Smooth muscle cell (in vitro differentiated cells): ENCODE results near the gene CYB561D2. TPM values are rescaled to one million over a fixed set of nuclear protein-coding genes. Genes with fewer than 3 reads are reported as not detected.

Experiments
- DNase-seq: peaks from one replicate; lab custom pipeline; 2025; ENCODE audit not compliant: unreplicated experiment; lab: John Stamatoyannopoulos, UW
- H2AFZ ChIP-seq: fragments of 200-600 bp; sonication (generic); 2 replicates; pipeline ENCODE4 v1.6.0; 2016; ENCODE audit warnings: antibody characterized with exemption, low read depth, mild to moderate bottlenecking
- H3F3A ChIP-seq: fragments of 200-600 bp; sonication (generic); 2 replicates; pipeline ENCODE4 v1.6.0; 2017; ENCODE audit warnings: antibody characterized with exemption, low read depth
- H3K27ac ChIP-seq: fragments of 200-600 bp; sonication (generic); 2 replicates; pipeline ENCODE4 v1.5.1; 2016; ENCODE audit warnings: low read depth, mild to moderate bottlenecking
- H3K27me3 ChIP-seq: fragments of 200-600 bp; sonication (generic); 2 replicates; pipeline ENCODE4 v1.6.1; 2016; ENCODE audit warnings: low read depth, mild to moderate bottlenecking
- H3K36me3 ChIP-seq: fragments of 200-600 bp; sonication (generic); 2 replicates; pipeline ENCODE4 v1.5.1; 2016; ENCODE audit warnings: low read depth
- H3K4me1 ChIP-seq: fragments of 200-600 bp; sonication (generic); 2 replicates; pipeline ENCODE4 v1.5.1; 2016; ENCODE audit warnings: low read depth
- H3K4me2 ChIP-seq: fragments of 200-600 bp; sonication (generic); 2 replicates; pipeline ENCODE4 v1.6.0; 2016; ENCODE audit warnings: mild to moderate bottlenecking
- H3K4me3 ChIP-seq: fragments of 200-600 bp; sonication (generic); 2 replicates; pipeline ENCODE4 v1.5.1; 2016; ENCODE audit warnings: mild to moderate bottlenecking
- H3K79me2 ChIP-seq: fragments of 200-600 bp; sonication (generic); 2 replicates; pipeline ENCODE4 v1.6.0; 2016; ENCODE audit warnings: low read depth, mild to moderate bottlenecking
- H3K9ac ChIP-seq: fragments of 200-600 bp; sonication (generic); 2 replicates; pipeline ENCODE4 v1.6.0; 2016; ENCODE audit warnings: low read depth
- H3K9me3 ChIP-seq: fragments of 200-600 bp; sonication (generic); replicated peaks from 2 replicates; pipeline ENCODE4 v1.5.1; 2016; ENCODE audit warnings: low read depth
- H4K20me1 ChIP-seq: fragments of 200-600 bp; sonication (generic); 2 replicates; pipeline ENCODE4 v1.6.0; 2016; ENCODE audit warnings: low read depth
- WGBS: methylation state at CpG from one replicate; pipeline ENCODE4 v1.1.7; 2016; ENCODE audit warnings: low lambda C conversion rate; 5-methylcytosine and 5-hydroxymethylcytosine counted together
- polyA plus RNA-seq: library from polyadenylated mRNA; unstranded; fragments of >200 nt; fragmentation: Nextera tagmentation; extraction: Ambion mirVana; gene quantifications from 2 replicates; pipeline ENCODE4 v1.2.1, GENCODE V29; 2016
- total RNA-seq: library from RNA; depleted of rRNA; stranded (reverse); fragments of >200 nt; gene quantifications from 2 replicates; pipeline ENCODE4 v1.2.3, GENCODE V29; 2014
- TF ChIP-seq, protein P1 (sequence below): fragments of 200-600 bp; sonication (generic); IDR thresholded peaks from 2 replicates; pipeline ENCODE4 v1.5.1; 2017; ENCODE audit warnings: borderline replicate concordance, mild to moderate bottlenecking, antibody characterized with exemption; ENCODE audit not compliant: insufficient read depth, poor library complexity, severe bottlenecking

The CYB561D2 gene
- total and polyA plus RNA-seq, 2 experiments from 2014 or later: 21.6 to 22.6 TPM

DNA sequence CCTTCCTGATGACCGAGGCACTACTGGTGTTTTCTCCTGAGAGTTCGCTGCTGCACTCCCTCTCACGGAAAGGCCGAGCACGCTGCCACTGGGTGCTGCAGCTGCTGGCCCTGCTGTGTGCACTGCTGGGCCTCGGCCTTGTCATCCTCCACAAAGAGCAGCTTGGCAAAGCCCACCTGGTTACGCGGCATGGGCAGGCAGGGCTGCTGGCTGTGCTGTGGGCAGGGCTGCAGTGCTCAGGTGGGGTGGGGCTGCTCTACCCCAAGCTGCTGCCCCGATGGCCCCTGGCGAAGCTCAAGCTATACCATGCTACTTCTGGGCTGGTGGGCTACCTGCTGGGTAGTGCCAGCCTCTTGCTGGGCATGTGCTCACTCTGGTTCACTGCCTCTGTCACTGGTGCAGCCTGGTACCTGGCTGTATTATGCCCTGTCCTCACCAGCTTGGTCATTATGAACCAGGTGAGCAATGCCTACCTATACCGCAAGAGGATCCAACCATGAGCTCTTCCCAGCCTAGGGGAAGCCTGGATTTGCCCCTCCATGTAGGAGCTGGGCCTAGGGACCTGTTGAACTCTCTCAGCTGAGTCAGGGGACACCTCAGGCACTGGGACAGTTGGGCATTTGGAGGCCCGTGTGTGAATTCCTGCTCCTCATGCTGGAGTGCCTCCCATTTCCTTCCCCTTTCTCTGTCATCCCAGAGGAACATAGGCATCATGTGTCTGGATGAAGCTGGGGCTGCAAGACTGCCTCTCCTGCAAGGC lies 2.8 kb downstream of the CYB561D2 start:
- no peaks in the 10 kb centered on the region for H3K36me3 ChIP-seq
- peaks cover 36% of the 10 kb centered on the region for H3K4me1 ChIP-seq
- WGBS: 97% methylated on average over 12 of the region's 12 CpGs
- H3K4me3 ChIP-seq: no peak overlapping the region
- no peak overlapping the region for H3K9ac ChIP-seq
- TF ChIP-seq, protein P1, sequence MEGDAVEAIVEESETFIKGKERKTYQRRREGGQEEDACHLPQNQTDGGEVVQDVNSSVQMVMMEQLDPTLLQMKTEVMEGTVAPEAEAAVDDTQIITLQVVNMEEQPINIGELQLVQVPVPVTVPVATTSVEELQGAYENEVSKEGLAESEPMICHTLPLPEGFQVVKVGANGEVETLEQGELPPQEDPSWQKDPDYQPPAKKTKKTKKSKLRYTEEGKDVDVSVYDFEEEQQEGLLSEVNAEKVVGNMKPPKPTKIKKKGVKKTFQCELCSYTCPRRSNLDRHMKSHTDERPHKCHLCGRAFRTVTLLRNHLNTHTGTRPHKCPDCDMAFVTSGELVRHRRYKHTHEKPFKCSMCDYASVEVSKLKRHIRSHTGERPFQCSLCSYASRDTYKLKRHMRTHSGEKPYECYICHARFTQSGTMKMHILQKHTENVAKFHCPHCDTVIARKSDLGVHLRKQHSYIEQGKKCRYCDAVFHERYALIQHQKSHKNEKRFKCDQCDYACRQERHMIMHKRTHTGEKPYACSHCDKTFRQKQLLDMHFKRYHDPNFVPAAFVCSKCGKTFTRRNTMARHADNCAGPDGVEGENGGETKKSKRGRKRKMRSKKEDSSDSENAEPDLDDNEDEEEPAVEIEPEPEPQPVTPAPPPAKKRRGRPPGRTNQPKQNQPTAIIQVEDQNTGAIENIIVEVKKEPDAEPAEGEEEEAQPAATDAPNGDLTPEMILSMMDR: no peak
- no peaks in the 10 kb centered on the region for H3K27me3 ChIP-seq
- no peaks in the 10 kb centered on the region for H3F3A ChIP-seq
- no peak overlapping the region for H2AFZ ChIP-seq
- no peak for DNase-seq
- H3K9me3 ChIP-seq: no peaks in the 10 kb centered on the region
- H3K4me2 ChIP-seq: no peak overlapping the region
- H4K20me1 ChIP-seq: peaks cover 37% of the 10 kb centered on the region
- H3K79me2 ChIP-seq: peaks cover 53% of the 10 kb centered on the region
- H3K27ac ChIP-seq: no peak overlapping the region

DNA sequence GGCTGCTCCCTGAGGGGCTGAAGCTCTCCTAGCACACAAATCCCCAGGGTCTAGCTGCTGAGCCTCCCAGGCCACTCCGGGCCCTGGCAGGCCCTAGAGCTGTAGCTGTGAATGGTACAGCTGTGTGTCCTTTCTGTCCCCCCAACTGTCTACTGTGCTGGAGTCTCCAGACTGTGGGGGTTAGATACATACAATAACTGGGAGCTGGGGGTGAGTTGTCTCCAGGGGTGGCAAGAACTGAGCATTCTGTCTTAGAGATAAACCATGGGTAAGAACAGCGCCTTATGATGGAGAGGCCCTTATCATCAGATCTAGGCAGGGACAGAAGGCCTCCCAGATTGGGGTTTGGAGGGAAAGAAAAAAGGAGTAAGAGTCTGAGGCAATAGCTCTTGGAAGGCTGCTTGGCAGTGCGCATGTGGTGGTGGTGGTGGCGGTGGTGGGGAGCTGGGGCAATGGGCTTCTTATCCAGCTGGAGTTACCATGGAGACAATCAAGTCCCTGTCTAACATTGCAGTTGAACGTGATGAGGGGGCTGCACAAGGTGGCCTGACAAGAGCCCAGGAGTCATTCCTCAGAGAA lies 3.6 kb downstream of the CYB561D2 start:
- no peaks in the 10 kb centered on the region for H3F3A ChIP-seq
- H3K4me3 ChIP-seq: no peak overlapping the region
- no peak overlapping the region for H2AFZ ChIP-seq
- H3K36me3 ChIP-seq: no peaks in the 10 kb centered on the region
- WGBS: 95% methylated on average over 5 of the region's 5 CpGs
- H3K27ac ChIP-seq: no peak overlapping the region
- no peak for DNase-seq
- H3K9ac ChIP-seq: no peak overlapping the region
- H3K4me2 ChIP-seq: no peak overlapping the region
- TF ChIP-seq, protein P1: no peak
- H3K4me1 ChIP-seq: peaks cover 38% of the 10 kb centered on the region
- peaks cover 41% of the 10 kb centered on the region for H4K20me1 ChIP-seq
- H3K79me2 ChIP-seq: peaks cover 57% of the 10 kb centered on the region
- no peaks in the 10 kb centered on the region for H3K27me3 ChIP-seq
- no peaks in the 10 kb centered on the region for H3K9me3 ChIP-seq

DNA sequence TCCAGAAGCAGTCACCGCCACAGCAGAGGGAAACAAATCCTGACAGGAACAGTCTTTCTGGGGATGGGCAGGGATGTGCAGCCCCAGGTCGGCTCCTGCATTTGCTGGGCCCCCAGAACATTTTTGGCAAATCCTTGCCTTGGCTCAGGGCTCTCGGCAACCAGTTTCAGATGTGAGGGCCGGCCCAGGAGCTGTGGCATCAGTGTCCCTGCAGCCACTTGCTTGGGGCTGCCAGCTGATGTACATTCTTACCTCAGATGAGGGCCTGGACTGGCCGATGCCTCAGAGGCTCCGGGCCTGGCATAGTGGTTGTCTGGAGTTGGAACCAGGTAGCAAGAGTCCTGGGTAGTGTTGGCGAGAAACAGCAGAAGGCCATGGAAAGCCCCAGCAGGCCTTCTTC lies 4.2 kb downstream of the CYB561D2 start:
- Histone ChIP-seq H3K4me1 (peaks cover 35% of the 10 kb centered on the region), H3K27me3 (no peaks in the 10 kb centered on the region), H3K79me2 (peaks cover 52% of the 10 kb centered on the region), H3K4me2 (no peak overlapping the region), H3K36me3 (no peaks in the 10 kb centered on the region), H3K4me3 (no peak overlapping the region), H2AFZ (no peak overlapping the region), H4K20me1 (peaks cover 41% of the 10 kb centered on the region), H3K9ac (no peak overlapping the region), H3K9me3 (no peaks in the 10 kb centered on the region), H3F3A (no peaks in the 10 kb centered on the region), H3K27ac (no peak overlapping the region)
- TF ChIP-seq, protein P1: no peak
- no peak for DNase-seq
- WGBS: 94% methylated on average over 7 of the region's 7 CpGs
